ENCODE measurements around the gene FAM241A.
"Not testable (repeated sequence)": the region's sequence is repeated elsewhere in the genome, so short reads cannot be mapped to it uniquely, and the experiment has no call there.

Gene FAM241A

DNA sequence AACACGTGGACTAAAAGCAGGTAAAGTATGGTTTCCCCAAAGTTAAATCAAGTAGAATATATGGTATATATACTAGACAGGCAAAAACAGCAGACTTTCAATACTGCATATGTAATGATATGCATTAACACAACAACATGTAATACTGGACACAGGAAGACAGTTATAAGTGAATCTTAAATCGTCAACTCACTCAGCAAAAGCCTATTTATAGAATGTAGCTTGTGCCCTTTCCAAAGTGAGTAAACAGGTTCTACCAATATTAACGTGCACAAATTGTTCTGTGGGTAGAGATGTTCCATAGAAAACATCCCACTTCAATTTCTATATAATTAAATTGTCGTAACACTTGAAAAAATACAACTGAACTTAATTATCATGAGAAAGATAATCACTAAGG, 30.6 kb downstream of the FAM241A start:
- no peak for DNase-seq

DNA sequence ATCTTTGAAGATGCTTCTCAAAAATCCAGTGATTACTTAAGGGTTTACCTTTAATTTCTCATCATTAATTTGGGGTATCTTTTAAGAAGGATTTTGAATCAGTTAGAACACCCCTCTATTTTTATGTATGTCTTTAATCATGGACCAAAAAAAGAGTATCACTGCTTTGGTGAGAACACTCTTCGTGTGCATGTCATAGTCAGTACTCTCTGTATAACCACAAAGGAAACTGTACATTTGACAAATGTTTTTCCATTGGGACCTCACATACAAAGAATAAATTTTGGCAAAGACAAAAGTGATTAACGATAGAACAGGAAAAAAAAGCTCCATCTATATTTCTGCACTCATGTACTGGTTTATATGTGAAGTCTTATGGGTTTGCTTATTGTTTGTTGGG, 31.3 kb downstream of the FAM241A start:
- DNase-seq, result no peak

DNA sequence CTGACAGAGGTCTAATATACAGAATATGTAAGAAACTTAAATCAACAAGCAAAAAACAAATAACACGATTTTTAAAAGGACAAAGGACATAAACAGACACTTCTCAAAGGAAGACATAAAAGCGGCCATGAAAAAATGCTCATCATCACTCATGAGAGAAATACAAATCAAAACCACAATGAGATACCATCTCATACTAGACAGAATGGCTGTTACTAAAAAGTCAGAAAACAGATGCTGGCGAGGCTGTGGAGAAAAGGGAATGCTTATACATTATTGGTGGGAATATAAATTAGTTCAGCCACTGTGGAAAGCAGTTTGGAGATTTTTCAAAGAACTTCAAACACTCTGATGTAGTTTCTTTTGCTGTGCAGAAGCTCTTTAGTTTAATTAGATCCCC, 33.5 kb downstream of the FAM241A start:
- not testable (repeated sequence) for DNase-seq

DNA sequence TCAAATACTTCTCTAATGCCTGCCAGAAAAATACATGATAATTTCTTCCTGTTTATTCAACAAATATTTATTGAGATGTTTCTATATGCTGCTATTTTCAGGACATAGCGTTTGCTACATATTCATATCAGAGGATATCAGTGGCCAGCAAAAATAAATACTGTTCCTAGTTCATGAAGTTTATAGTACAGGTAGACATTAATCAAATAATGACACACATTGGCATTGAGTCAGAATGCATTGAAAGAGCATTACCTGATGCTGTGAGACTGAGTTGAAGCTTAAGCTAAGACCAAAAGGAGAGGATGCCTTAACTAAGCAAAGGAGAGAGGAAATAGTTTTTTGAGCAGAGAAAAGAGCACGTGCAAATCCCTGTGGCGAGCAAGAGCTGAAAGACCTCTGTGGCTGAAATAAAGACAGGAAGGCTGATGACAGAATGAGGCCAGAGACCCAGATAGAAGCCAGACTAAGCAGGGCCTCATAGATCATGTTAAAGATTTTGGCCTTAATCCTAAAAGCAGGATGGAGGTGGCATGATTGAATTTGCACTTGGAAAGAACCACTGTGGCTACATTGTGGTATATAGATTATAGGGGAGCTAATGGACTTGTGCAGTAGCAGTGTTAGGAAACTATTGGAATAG, 36.2 kb downstream of the FAM241A start:
- DNase-seq, result no peak

DNA sequence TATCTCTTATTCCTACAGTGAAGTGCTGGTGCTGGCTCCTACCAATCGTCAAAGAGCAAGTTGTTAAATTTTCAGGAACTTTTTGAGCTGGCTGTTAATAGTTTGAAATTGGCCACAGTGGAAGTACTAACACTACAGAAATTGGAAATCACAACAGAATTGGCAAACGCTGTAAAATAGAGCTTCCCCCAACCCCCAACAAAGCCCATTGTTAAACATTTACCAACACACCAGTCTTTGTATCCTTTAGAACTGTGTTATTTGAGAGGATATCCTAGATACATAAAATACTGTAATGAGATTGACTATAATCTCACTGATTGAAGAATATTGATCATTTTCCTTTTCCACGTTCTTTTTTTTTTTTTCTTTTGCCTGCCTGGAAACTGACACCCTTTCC, 37.4 kb downstream of the FAM241A start:
- no peak for DNase-seq

DNA sequence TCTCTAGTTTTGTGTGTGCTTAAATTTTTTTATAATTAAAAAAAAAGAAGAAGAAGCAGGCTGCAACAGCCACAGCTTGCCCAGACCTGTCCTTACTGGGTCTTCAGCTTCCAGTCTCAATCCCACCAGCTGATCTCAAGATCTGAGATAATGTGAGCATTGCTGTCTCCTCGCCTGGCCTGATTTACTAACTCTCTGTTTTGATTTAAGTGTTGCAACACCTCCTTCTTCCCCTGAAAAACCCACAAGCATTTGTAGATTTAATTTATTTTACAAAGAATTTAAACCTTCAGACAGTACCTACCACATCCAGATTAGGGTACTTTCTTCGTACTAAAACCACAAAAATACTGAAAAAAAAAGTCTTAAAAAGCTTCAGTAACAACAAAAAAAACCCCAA, 38.0 kb downstream of the FAM241A start:
- DNase-seq, result peak in 1 of 2 donors; percentile 16

DNA sequence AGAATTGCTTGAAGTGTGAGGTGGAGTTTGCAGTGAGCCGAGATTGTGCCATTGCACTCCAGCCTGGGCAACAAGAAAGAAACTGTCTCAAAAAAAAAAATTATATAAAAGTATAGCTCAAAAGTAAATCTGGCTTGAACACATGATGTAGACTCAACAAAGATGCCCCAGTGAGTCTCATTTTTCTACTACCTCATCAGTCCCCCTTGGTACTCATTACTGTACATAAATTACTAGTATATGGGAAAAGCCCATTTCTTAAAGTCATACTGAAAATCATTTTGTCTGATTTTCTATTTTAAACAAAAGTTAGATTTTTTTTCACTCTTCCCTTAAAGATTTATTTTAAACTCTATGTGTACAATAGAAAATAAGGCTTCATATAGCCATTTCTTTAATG, 39.2 kb downstream of the FAM241A start:
- DNase-seq, result no peak

DNA sequence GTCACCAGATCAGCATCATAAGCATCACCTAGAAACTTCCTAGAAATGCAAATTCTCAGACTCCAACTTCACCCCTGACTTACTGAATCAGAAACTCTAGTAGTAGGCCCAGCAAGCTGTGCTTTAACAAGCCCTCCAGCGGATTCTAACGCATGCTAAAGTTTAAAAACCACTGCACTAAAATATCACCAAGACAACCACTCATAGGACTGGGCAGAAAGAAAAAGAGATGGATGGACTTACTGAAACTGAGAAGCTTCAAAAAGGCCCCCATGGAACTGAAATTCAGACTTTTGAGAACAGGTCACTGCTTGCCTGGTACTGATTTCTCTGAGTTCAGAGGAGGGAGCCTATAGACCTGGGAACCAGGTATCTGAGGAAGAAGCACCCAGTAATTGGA, 40.1 kb downstream of the FAM241A start:
- no peak for DNase-seq

DNA sequence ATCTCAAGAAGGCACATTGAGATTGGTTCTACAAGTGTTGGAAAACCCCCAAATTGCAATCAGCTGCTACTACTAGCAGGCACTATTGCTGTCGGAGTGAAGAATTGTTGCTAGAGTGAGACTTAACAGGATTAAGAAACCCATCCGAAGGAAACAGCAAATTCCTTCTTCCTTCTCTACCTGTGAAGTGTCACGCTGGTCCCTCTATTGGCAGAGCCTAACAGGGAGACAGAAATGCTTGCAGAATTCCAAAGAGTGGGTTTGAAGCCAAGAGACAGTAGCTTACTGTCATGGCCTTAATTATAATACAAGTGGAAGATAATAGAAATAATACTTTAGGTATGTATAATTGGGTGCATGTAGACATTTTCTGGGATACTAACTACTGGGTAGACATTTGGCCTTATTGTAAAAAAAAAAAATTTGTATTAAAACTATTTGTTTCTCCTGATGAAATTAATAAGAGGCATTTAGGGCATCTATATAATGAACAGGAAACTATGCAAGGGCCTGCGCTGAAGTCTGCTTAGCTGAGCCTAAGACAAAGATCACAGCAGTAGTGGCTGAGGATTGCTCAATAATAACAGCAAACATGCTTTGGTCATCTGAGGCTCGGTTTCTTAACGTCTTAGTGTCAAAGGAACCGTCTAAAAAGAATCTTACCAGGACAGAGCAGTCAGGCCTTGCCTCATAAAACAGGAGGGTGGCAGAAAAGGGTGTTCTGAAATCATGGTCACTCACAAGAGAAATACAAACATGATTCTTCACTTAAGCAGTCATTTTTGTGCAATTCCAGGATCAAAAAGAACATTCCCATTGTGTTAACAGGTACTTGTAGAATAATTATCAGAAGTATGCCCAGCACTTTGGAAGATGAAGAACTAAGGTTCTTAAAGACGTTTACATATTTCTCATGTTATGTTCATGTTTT, 40.8 kb downstream of the FAM241A start:
- DNase-seq, result no peak

DNA sequence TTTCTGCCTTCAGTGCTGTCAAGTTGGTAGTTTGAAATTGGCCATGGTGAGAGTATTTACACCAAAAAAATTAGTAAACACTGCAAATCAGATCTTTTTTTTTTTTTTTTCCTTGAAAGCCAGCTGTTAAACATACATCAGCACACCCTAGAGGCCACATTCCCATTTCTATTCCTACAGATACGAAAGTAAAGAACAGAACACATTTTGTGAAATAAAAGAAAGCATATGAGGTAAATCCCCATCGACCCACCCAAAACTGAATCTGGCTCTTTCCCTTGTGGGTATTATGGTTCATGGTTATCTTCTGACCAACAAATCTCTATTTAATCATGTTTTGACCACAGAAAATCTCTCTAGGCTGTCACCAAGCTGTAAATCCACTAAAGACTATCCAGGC, 44.5 kb downstream of the FAM241A start:
- no peak for DNase-seq

DNA sequence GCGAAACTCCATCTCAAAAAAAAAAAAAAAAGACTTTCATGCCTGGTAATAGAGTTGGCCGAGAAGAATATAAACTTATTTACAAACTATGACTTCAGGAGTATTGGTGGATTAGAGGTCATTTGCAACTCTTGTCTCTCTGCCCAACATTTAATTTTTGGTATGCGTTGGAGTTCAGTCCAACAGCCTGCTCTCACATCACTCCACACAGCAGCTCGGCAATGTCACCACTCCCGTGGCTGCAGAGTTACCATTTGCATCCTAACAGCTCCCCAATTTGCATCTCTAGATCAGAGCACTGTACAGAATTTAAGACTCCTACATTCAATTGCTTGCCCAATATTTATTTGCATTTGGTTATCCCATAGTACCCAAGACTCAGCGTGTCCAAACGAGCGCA, 45.4 kb downstream of the FAM241A start:
- no peak for DNase-seq

DNA sequence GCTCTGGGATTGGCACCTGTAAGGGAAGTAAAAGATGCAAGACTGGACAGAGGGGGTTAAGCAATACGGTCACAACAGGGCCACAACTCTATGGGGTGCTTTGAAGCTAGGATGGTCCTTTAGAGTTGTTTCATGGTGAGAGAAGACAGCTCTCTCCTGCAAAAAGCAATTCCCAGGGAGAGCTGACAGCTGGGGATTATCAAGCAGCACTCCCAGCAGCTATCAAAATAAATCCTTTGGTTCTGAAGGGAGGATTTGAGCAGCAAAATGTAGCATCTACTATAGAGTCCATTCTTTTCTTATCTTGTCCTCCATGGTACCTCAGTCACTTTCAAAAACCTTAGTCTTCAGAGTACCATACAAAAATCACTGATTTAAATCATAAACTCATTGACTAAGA, 51.2 kb downstream of the FAM241A start:
- no peak for DNase-seq

DNA sequence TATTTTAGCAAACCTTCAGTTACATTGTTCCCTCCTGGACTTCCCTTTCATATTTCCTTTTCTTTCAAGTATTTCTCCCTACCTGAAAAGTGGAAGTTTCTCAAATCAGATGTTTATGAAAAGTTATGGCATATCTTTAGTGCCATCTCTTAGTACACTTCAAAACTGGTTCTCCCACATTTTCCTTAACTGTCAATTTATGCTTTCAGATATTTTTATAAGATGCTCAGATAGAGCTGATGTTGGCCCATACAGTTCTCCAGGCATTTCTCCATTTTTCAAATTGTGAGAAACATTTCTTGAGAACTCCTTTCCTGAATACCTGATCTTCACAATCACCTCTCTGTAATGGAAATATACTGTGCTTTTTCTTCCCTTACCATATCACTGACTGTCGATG, 53.8 kb downstream of the FAM241A start:
- DNase-seq, result no peak

DNA sequence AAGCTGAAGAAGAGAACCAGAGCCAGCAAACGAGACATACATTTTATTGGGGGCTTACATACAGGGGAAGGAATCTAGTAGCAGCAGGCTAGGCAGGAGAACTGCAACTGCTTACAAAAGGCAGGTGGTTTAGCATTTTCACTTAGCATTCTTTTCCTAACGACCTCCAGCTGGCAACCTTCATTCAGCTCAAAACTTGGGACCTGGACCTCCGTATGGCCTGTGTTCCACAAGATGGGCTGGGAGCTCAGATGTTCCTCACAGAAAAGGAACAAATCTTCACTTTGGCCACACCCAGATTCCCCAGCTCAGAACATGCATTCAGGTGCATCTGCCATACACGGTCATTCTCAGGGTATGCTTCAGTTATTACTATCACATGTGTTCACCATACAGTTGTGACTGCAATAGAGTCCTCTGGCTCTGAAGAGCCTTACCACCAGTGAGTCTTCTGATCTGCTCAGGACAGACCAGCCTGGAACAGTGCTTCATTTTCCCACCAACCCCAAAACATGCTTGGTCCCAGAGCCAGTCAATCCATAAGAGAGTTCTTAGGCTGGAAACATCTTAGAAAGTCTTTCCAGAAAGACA, 56.8 kb downstream of the FAM241A start:
- no peak for DNase-seq

DNA sequence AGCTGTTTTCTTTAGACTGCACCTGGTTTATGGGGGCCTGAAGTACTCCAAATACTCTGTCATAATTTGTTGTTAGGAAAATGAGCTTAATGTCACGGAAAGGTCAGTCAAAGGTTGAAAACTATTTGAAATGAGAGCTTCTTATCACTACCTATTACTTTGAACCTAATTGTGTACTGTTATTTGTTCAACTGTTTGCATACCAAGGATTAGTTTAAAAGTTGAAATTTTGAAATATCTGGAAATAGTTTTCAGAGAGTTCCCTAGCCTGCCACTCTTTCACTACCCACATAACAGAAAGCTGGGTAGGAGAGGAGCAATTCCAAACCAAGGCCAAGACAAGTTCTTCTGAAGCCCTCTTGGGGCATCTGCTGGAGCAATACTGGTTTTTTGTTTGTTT, 58.3 kb downstream of the FAM241A start:
- no peak for DNase-seq

DNA sequence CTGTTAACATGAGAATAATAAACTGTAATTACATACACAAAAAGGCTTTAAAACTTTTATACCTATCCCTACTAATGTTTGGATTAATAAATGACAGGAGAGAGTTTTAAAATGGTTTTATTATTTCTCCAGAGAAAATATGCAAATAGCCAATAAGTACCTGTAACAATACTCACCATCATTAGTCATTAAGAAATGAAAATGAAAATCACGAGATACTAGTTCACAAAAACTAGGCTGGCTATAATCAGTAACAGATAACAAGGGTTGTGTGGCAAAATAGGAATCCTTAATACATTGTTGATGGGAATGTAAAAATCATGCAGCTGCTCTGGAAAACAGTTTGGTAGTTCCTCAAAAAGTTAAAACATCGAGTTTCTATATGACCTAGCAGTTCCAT, 61.2 kb downstream of the FAM241A start:
- DNase-seq, result no peak

DNA sequence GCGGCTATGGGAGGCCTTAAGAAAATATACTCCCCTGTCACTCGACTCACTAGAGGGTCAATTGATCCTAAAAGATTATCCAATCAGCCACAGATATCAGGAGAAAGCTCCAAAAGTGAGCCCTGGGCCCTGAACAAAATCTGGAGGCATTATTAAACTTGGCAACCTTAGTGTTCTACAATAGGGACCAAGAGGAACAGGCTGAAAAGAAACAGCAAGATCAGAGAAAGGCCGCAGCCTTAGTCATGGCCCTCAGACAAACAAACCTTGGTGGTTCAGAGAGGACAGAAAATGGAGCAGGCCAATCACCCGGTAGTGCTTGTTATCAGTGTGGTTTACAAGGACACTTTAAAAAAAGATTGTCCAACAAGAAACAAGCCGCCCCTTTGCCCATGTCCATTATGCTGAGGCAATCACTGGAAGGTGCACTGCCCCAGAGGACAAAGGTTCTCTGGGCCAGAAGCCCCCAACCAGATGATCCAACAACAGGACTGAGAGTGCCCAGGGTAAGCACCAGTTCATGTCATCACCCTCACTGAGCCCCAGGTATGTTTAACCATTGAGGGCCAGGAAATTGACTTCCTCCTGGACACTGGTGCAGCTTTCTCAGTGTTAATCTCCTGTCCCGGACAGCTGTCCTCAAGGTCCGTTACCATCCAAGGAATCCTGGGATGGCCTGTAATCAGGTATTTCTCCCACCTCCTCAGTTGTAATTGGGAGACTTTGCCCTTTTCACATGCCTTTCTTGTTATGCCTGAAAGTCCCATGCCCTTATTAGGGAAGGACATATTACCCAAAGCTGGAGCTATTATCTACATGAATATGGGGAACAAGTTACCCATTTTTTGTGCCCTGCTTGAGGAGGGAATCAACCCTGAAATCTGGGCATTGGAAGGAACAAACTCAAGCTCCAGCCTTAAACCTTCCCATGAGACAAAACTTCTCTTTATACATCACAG, 63.2 kb downstream of the FAM241A start:
- DNase-seq, result not testable (repeated sequence)

DNA sequence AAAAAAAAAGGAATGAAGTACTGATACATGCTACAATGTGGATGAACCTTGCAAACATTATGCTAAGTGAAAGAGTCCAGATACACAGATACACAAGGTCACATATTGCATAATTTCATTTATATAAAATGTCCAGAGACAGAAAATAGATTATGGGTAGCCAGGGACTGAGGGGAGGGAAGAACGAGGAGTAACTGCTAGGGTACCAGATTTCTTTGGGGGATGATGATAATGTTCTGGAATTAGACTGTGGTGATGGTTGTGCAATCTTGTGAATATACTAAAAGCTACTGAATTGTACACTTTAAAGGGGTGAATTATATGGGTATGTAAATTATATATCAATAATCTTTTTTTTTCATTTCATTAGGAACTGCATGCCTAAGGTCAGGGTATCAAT, 65.5 kb downstream of the FAM241A start:
- DNase-seq, result no peak

DNA sequence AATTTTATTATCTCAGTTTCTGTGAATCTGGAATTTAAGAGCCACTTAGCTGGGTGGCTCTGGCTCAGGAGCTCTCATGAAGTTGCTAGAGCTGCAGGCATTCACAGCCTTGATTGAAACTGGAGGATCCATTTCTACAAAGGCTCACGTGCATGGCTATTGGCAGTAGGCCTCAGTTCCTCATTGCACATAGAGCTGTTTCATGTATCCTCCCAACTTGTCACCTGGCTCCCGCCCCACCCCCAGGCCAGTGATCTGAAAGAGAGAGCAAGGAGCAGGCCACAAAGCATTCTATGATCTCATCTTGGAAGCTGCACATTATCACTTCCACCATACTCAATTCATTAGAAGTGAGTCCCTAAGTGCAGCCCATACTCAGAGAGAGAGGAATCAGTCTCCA, 67.8 kb downstream of the FAM241A start:
- no peak for DNase-seq

DNA sequence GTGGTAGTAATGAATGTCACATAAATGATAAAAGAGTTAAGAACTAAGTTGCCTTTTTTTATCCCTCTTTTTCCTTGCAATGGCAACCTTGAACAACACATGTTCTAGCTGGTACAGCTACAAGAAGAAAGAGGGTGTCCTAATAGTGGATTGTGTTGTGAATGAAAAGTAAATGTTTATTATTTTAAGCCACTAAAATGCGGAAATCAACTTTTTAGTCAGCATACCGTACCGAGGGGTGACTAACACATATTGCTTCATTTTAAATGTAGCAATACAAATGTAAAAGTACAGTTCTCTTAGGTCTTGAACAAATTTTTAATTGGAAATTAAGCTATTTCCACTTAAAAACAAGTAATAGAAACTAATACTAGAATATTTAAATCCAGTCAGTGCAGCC, 68.6 kb downstream of the FAM241A start:
- DNase-seq, result no peak

DNA sequence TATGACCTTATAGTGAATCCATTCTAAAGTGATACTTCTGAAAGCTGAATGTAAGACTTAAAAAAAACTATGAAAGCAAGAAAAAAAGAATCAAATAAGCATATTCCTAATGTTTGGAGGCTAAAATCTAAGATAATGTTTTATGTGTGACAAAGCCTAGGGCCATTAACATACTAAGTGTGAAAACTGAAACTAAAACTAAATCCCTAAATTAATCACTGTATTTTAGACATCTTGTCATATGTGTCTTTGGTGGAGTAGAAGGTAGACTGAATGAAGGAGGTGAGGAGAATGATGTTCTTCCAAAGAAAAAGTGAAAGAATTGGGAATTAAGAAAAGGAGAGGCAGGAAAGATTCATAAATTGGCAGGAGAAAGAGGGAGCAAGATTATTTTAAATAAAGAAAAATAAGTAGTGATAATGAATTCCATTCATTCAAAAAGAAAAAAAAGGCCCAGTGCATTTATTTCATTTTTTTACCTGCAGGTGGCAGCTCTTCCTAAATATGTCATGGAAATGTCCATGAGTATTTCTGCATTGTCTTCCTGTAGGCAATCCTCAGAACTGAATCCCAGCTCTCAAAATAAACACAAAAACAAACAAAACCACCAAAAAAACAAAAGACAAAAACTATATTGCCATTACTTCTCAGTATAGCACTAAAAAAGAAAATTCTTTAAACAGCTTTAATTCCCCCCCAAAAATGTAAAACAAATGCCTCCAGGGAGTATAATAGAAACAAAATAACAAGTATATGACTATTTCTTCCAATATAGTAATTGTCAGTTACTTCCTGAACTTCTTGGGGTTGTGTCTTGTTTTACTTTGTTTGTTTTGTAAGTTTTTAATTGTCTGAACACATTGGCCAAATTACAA, 69.4 kb downstream of the FAM241A start:
- peak in 1 of 2 donors; percentile 38 for DNase-seq

DNA sequence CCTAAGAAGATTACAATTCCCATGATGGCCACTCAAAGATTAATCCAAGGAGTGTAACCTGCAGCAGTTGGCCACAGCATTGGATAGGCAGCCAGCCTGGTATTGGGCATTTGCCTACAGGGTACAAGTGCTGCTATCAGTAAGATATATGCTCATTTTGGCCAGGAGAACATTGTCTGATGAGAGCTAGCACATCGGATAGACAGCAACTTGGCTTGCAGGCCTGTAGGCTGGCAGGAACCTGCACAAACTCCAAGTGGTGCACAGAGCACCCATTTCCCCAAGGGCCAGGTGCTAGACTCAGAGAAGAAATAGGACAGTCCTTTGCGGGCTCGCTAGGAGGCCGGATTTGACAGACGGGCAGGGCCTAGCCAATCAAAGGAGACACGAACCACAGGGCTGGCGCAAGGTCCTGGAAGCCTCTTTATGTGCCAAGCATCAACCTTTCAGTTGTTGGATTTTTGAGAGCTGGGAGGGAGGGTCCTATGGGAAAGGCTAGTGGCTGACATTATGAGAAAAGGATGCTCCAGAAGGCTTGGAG, 74.6 kb downstream of the FAM241A start:
- DNase-seq, result no peak

All from CD4-positive, alpha-beta T cell treated with Interleukin-1 beta for 1 hour (primary cell).